Esophagus muscularis mucosa (tissue), 4 donors: ENCODE results near the gene IRX5. TPM values are rescaled to one million over a fixed set of nuclear protein-coding genes. Genes with fewer than 3 reads are reported as not detected.

Experiments
- DNase-seq: peaks from one replicate; pipeline ENCODE4 v3.0.0-alpha.2; 2017; ENCODE audit errors: extremely low spot score
- H3K27ac ChIP-seq, 4 donors: fragments of 200-600 bp; sonication (generic); replicated peaks in 1 of 4; 1 replicate in 3 of 4; 2 replicates in 1 of 4; pipeline ENCODE4 v1.5.1; 2016 to 2019; ENCODE audit warnings: mild to moderate bottlenecking in 1 of 4
- H3K27me3 ChIP-seq, 4 donors: fragments of 200-600 bp; sonication (generic); one replicate each; pipeline versions ENCODE4 v1.5.1 to v1.6.0; 2016 to 2019
- H3K36me3 ChIP-seq, 4 donors: fragments of 200-600 bp; sonication (generic); one replicate each; pipeline ENCODE4 v1.5.1; 2016 to 2019
- H3K4me1 ChIP-seq, 4 donors: fragments of 200-600 bp; sonication (generic); one replicate each; pipeline ENCODE4 v1.5.1; 2016 to 2019
- H3K4me3 ChIP-seq, 4 donors: fragments of 200-600 bp; sonication (generic); 1 replicate in 2 of 4; 2 replicates in 2 of 4; pipeline ENCODE4 v1.5.1; 2016 to 2019; ENCODE audit warnings: mild to moderate bottlenecking in 4 of 4, moderate library complexity in 1 of 4
- H3K9me3 ChIP-seq, 4 donors: fragments of 200-600 bp; sonication (generic); 1 replicate in 3 of 4; 2 replicates in 1 of 4; pipeline ENCODE4 v1.5.1; 2016 to 2019
- EP300 ChIP-seq: sonication (generic); formaldehyde crosslinking; IDR thresholded peaks from one replicate; pipeline ENCODE4 v1.6.1; 2017; ENCODE audit warnings: antibody characterized with exemption
- POLR2A ChIP-seq: fragments of 450-650 bp; IDR thresholded peaks from one replicate; pipeline ENCODE4 v1.6.1; 2017; ENCODE audit warnings: antibody characterized with exemption, moderate library complexity, mild to moderate bottlenecking, low read depth
- POLR2AphosphoS5 ChIP-seq, 2 donors: sonication (generic); formaldehyde crosslinking; IDR thresholded peaks; one replicate each; pipeline ENCODE4 v1.6.1; 2017; ENCODE audit warnings: antibody characterized with exemption in 2 of 2
- WGBS: methylation state at CpG from one replicate; pipeline ENCODE4 v1.1.5; 2018; 5-methylcytosine and 5-hydroxymethylcytosine counted together
- intact Hi-C: fragments of 100-400 bp; cut with DNase I; formaldehyde crosslinking; loops from one replicate; pipeline ENCODE4 v1.15.1; 2023
- total RNA-seq, 4 donors: library from RNA; depleted of rRNA; stranded (reverse); fragments of >200 nt; gene quantifications; one replicate each; pipeline versions ENCODE4 v1.1.0 to v1.2.1, GENCODE V29; 2016
- TF ChIP-seq, protein P1 (sequence below), 3 experiments: fragments of 200-600 bp in 2 of 3; fragments of 450-650 bp in 1 of 3; sonication (generic) in 2 of 3; IDR thresholded peaks; one replicate each; pipeline ENCODE4 v1.5.1; 2017 to 2019; ENCODE audit warnings: antibody characterized with exemption in 3 of 3, mild to moderate bottlenecking in 2 of 3, moderate library complexity in 1 of 3

The IRX5 gene
- total RNA-seq, 4 donors from 2014 or later: 0.52 TPM; not detected in 3

DNA sequence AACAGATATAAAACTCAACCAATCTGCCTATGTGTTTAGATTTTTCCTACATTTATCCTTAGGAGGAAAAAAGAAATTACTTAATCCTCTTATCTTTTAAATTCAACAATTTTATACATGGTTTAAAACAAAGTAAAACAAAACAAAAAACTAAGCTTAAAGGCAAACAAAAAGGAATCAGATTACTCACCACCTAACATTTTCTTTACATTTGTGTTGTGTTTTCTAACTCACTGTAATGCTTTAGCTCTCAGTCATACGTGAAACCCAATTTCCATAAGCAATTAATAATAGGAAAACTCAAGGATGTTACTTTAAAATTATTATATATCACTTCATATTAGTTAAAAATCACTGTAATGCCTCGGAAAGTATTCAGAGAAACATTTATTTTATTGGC lies 6.7 kb upstream of the IRX5 start:
- TF ChIP-seq POLR2A: no peak
- no peak for TF ChIP-seq EP300
- TF ChIP-seq, protein P1, sequence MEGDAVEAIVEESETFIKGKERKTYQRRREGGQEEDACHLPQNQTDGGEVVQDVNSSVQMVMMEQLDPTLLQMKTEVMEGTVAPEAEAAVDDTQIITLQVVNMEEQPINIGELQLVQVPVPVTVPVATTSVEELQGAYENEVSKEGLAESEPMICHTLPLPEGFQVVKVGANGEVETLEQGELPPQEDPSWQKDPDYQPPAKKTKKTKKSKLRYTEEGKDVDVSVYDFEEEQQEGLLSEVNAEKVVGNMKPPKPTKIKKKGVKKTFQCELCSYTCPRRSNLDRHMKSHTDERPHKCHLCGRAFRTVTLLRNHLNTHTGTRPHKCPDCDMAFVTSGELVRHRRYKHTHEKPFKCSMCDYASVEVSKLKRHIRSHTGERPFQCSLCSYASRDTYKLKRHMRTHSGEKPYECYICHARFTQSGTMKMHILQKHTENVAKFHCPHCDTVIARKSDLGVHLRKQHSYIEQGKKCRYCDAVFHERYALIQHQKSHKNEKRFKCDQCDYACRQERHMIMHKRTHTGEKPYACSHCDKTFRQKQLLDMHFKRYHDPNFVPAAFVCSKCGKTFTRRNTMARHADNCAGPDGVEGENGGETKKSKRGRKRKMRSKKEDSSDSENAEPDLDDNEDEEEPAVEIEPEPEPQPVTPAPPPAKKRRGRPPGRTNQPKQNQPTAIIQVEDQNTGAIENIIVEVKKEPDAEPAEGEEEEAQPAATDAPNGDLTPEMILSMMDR (IDR thresholded peaks at IDR 0.05): no peak
- no peak for TF ChIP-seq POLR2AphosphoS5 (IDR thresholded peaks at IDR 0.05)
- intact Hi-C loops: no loop called here
- WGBS: 88% methylated on average over 2 of the region's 2 CpGs
- no peak overlapping the region for H3K4me3 ChIP-seq
- no peak for DNase-seq
- no peaks in the 10 kb centered on the region for H3K9me3 ChIP-seq
- peaks cover 0 to 96% (median 33%) of the 10 kb centered on the region in 4 donors for H3K27me3 ChIP-seq
- H3K4me1 ChIP-seq: peaks cover 6 to 15% (median 11%) of the 10 kb centered on the region in 4 donors
- no peak overlapping the region for H3K27ac ChIP-seq
- no peaks in the 10 kb centered on the region for H3K36me3 ChIP-seq

GRCh38 chr16:54926166-54926838 lies 4.4 kb upstream of the IRX5 start:
- peaks cover 0 to 99% (median 37%) of the 10 kb centered on the region in 4 donors for H3K27me3 ChIP-seq
- intact Hi-C loops: no loop called here
- WGBS: 73% methylated on average over 4 of the region's 4 CpGs

GRCh38 chr16:54927125-54928015 lies 3.3 kb upstream of the IRX5 start:
- no peak overlapping the region for H3K27ac ChIP-seq
- H3K27me3 ChIP-seq: peaks cover 7 to 99% (median 48%) of the 10 kb centered on the region in 4 donors
- peaks cover 15 to 49% (median 44%) of the 10 kb centered on the region in 4 donors for H3K4me1 ChIP-seq
- TF ChIP-seq EP300: no peak
- no peaks in the 10 kb centered on the region for H3K9me3 ChIP-seq
- peak overlapping the region; percentile 60 to 65 (median 61) for H3K4me3 ChIP-seq
- intact Hi-C loops: no loop called here
- no peaks in the 10 kb centered on the region for H3K36me3 ChIP-seq
- no peak for DNase-seq
- WGBS: 29% methylated on average over 13 of the region's 13 CpGs

More at GRCh38 chr16:54926166-54926838, 4.4 kb upstream of the IRX5 start:
- TF ChIP-seq POLR2A (no peak), POLR2AphosphoS5 (IDR thresholded peaks at IDR 0.05) (no peak)
- no peak overlapping the region for H3K4me3 ChIP-seq
- no peaks in the 10 kb centered on the region for H3K36me3 ChIP-seq
- peaks cover 9 to 38% (median 34%) of the 10 kb centered on the region in 4 donors for H3K4me1 ChIP-seq
- DNase-seq: no peak
- H3K27ac ChIP-seq: no peak overlapping the region
- H3K9me3 ChIP-seq: no peaks in the 10 kb centered on the region

DNA sequence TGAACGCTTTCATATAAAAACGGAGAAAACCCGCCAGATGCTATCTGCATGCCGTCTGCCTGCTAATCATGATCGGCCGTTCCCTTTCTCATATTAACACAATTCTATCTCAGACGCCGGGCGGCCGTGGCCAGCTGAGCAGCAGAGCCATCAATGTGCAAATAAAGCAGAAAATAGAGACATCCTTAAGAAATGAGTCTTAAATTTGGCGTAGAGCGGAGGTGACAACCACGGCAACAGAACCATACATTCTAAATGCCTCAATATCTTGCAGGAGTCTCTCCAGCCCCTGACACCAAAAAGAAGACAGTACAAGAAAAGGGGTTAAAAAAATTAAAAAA lies 2.7 kb upstream of the IRX5 start:
- intact Hi-C loops: no loop called here
- no peaks in the 10 kb centered on the region for H3K36me3 ChIP-seq
- 4% methylated on average over 13 of the region's 13 CpGs for WGBS
- no peak overlapping the region for H3K27ac ChIP-seq
- H3K4me1 ChIP-seq: peaks cover 19 to 55% (median 50%) of the 10 kb centered on the region in 4 donors
- peaks cover 14 to 99% (median 54%) of the 10 kb centered on the region in 4 donors for H3K27me3 ChIP-seq
- no peak for TF ChIP-seq POLR2AphosphoS5 (IDR thresholded peaks at IDR 0.05)
- no peak for TF ChIP-seq EP300
- TF ChIP-seq, protein P1 (IDR thresholded peaks at IDR 0.05): no peak
- no peak for TF ChIP-seq POLR2A
- peak overlapping the region; percentile 60 to 65 (median 61) for H3K4me3 ChIP-seq
- DNase-seq: no peak
- no peaks in the 10 kb centered on the region for H3K9me3 ChIP-seq

- 2% methylated on average over 24 of the region's 101 CpGs for WGBS
- Histone ChIP-seq H3K4me3 (peak overlapping the region; percentile 60 to 65 (median 61)), H3K9me3 (no peaks in the 10 kb centered on the region), H3K4me1 (peaks cover 19 to 60% (median 55%) of the 10 kb centered on the region in 4 donors), H3K27ac (peak overlapping the region in 3 of 4 donors; percentile 38 to 61 (median 40)), H3K27me3 (peaks cover 14 to 99% (median 59%) of the 10 kb centered on the region in 4 donors), H3K36me3 (peaks cover 0 to 2% (median 0%) of the 10 kb centered on the region in 4 donors)
- peak; percentile 90 for DNase-seq
- intact Hi-C loops: no loop called here
- TF ChIP-seq, protein P1 (IDR thresholded peaks at IDR 0.05): peak in 1 of 3 experiments; percentile 4
- TF ChIP-seq POLR2A (no peak), POLR2AphosphoS5 (IDR thresholded peaks at IDR 0.05) (no peak)
Measured at GRCh38 chr16:54928411-54929089, 2.1 kb upstream of the IRX5 start.
